Measurements from ENCODE around the gene SCARB1.

SCARB1 gene

GRCh38 chr12:124864326-124864752 lies 675 bp upstream of the SCARB1 start:
- TF ChIP-seq, protein P1, sequence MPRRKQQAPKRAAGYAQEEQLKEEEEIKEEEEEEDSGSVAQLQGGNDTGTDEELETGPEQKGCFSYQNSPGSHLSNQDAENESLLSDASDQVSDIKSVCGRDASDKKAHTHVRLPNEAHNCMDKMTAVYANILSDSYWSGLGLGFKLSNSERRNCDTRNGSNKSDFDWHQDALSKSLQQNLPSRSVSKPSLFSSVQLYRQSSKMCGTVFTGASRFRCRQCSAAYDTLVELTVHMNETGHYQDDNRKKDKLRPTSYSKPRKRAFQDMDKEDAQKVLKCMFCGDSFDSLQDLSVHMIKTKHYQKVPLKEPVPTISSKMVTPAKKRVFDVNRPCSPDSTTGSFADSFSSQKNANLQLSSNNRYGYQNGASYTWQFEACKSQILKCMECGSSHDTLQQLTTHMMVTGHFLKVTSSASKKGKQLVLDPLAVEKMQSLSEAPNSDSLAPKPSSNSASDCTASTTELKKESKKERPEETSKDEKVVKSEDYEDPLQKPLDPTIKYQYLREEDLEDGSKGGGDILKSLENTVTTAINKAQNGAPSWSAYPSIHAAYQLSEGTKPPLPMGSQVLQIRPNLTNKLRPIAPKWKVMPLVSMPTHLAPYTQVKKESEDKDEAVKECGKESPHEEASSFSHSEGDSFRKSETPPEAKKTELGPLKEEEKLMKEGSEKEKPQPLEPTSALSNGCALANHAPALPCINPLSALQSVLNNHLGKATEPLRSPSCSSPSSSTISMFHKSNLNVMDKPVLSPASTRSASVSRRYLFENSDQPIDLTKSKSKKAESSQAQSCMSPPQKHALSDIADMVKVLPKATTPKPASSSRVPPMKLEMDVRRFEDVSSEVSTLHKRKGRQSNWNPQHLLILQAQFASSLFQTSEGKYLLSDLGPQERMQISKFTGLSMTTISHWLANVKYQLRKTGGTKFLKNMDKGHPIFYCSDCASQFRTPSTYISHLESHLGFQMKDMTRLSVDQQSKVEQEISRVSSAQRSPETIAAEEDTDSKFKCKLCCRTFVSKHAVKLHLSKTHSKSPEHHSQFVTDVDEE (CRISPR knock-in tag; IDR thresholded peaks at IDR 0.05), result no peak; the same call in 1 of the 2 replicates
- no peak for TF ChIP-seq TCF4 (CRISPR knock-in tag; IDR thresholded peaks at IDR 0.05; ENCODE audit: borderline replicate concordance)
- TF ChIP-seq ZNF8 (CRISPR knock-in tag; IDR thresholded peaks at IDR 0.05), result no peak
- no peak for TF ChIP-seq ZC3H10 (CRISPR knock-in tag; IDR thresholded peaks at IDR 0.05)
- TF ChIP-seq RARB (CRISPR knock-in tag; IDR thresholded peaks at IDR 0.05), result no peak
- no peak for ATAC-seq

DNA sequence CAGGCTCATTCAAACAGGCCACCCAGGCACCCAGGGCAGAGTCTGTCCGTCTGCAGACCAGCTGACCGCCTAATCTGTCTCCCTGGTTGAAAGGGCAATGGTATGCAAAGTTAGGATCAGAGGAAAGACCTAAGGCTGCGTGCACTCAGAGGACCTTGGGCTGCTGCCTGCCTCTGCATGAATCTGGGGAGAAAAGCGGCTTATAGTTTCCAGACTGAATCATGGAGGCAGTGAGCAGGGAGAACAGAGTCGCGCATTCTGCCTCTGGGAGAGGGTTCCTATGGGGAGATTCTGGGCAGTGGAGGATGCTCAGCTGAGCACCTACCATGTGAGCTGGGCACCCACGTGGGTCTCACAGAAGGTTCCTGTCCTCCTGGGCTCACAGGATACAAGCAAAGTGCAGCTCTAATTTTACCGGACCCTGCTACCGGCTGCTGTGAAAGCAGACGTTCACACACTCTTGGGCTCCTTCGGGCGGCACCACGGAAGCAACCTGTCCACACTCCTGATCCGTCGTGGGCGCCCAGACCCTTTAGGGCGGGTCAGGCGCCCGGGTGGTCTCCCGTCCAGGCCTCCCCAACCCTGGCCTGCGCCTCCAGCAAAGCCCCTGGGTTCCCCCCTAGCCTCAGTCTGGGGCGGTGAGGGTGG lies 772 bp downstream of the SCARB1 start:
- ATAC-seq, result peak; percentile 50
- TF ChIP-seq CREB5 (CRISPR knock-in tag; IDR thresholded peaks at IDR 0.05; ENCODE audit: low read depth) (no peak), TCF4 (CRISPR knock-in tag; IDR thresholded peaks at IDR 0.05; ENCODE audit: borderline replicate concordance) (no peak), SNAI2 (CRISPR knock-in tag; IDR thresholded peaks at IDR 0.05) (no peak), BACH2 (CRISPR knock-in tag; IDR thresholded peaks at IDR 0.05; ENCODE audit: borderline replicate concordance) (no peak), ZFP3 (CRISPR knock-in tag; IDR thresholded peaks at IDR 0.05) (no peak), GLIS3 (CRISPR knock-in tag; IDR thresholded peaks at IDR 0.05) (no peak), ZC3H10 (CRISPR knock-in tag; IDR thresholded peaks at IDR 0.05) (no peak), ESRRG (CRISPR knock-in tag; IDR thresholded peaks at IDR 0.05) (no peak)
- TF ChIP-seq, protein P2, sequence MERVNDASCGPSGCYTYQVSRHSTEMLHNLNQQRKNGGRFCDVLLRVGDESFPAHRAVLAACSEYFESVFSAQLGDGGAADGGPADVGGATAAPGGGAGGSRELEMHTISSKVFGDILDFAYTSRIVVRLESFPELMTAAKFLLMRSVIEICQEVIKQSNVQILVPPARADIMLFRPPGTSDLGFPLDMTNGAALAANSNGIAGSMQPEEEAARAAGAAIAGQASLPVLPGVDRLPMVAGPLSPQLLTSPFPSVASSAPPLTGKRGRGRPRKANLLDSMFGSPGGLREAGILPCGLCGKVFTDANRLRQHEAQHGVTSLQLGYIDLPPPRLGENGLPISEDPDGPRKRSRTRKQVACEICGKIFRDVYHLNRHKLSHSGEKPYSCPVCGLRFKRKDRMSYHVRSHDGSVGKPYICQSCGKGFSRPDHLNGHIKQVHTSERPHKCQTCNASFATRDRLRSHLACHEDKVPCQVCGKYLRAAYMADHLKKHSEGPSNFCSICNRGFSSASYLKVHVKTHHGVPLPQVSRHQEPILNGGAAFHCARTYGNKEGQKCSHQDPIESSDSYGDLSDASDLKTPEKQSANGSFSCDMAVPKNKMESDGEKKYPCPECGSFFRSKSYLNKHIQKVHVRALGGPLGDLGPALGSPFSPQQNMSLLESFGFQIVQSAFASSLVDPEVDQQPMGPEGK (CRISPR knock-in tag; IDR thresholded peaks at IDR 0.05; ENCODE audit: borderline replicate concordance), result no peak
- TF ChIP-seq, protein P1 (CRISPR knock-in tag; IDR thresholded peaks at IDR 0.05), result no peak

DNA sequence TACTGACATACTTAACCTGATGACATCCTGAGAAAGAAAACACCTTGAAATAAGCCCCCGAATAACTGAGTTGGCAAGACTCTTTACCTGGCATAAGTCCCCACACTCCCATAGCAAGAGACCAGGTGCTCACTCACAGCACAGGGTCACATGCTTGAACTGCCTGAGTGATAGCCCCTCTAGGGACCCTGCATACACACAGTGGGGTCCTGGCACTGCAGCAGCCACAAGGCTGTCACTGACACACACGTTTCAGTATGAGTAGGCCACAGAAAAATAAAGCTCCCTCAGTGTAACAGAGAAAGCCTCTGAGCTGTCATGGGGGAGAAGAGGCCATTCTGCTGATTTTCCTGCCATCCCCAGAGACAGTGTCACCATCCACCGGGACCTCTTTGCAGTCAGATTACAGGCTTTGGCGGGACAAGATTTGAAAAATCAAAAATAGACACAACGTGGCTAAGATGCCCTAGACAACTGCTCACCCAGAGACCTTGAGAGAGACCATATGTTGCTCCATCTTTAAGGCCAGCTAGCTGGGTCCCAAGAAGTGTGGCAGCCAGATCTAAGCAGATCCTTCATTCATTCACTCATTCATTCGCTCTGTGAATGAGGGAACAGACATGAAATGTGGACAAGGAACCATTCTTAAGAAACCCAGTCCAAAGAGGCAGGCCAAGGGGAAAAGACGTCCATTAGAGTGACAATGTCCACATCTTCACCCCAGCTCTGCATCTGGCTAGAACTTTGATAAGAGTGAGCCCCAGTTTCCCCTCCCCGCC lies 1.6 kb downstream of the SCARB1 start:
- no peak for ATAC-seq
- TF ChIP-seq RARB (CRISPR knock-in tag; IDR thresholded peaks at IDR 0.05), result no peak
- TF ChIP-seq ZFP3 (CRISPR knock-in tag; IDR thresholded peaks at IDR 0.05), result no peak
- TF ChIP-seq ZNF565 (CRISPR knock-in tag; conservative IDR thresholded peaks at IDR 0.05; ENCODE audit: low read depth), result no peak
- TF ChIP-seq, protein P3, sequence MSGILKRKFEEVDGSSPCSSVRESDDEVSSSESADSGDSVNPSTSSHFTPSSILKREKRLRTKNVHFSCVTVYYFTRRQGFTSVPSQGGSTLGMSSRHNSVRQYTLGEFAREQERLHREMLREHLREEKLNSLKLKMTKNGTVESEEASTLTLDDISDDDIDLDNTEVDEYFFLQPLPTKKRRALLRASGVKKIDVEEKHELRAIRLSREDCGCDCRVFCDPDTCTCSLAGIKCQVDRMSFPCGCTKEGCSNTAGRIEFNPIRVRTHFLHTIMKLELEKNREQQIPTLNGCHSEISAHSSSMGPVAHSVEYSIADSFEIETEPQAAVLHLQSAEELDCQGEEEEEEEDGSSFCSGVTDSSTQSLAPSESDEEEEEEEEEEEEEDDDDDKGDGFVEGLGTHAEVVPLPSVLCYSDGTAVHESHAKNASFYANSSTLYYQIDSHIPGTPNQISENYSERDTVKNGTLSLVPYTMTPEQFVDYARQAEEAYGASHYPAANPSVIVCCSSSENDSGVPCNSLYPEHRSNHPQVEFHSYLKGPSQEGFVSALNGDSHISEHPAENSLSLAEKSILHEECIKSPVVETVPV (CRISPR knock-in tag; IDR thresholded peaks at IDR 0.05), result no peak
- TF ChIP-seq ESRRG (CRISPR knock-in tag; IDR thresholded peaks at IDR 0.05), result no peak
- no peak for TF ChIP-seq ZC3H10 (CRISPR knock-in tag; IDR thresholded peaks at IDR 0.05)

DNA sequence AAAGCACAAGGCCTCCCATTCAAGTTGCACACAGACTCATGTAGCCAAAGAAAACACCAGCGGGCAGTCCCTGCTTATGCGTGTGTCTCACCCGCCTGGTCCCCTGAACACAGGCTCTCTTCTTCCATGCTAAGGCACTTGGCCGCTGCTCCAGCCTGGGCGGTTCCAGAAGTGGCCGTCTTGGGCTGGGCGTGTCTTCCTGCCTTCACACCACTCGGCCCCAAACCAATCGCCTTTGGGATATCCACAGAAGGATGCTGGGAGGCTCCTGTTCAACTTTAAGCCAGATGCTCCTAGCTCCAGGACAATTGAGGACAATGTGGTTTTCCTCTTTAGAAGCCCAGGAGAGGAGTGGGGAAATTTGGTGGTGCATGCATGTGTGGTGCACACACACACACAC lies 2.2 kb downstream of the SCARB1 start:
- no peak for TF ChIP-seq OSR1 (CRISPR knock-in tag; IDR thresholded peaks at IDR 0.05)
- TF ChIP-seq SNAI2 (CRISPR knock-in tag; IDR thresholded peaks at IDR 0.05), result no peak
- no peak for TF ChIP-seq TOX (CRISPR knock-in tag; IDR thresholded peaks at IDR 0.05; ENCODE audit: borderline replicate concordance)
- no peak for ATAC-seq
